Measurements from ENCODE around the gene OR2T27. TPM values are rescaled to one million over a fixed set of nuclear protein-coding genes. Genes with fewer than 3 reads are reported as not detected.
"Not testable (repeated sequence)": the region's sequence is repeated elsewhere in the genome, so short reads cannot be mapped to it uniquely, and the experiment has no call there.

Gene OR2T27
- polyA plus RNA-seq, 3 donors = not detected

- DNase-seq = not testable (repeated sequence)
These were observed 13.7 kb downstream of the OR2T27 start for GRCh38 chr1:248641583-248641982.

GRCh38 chr1:248640906-248641305 lies 14.4 kb downstream of the OR2T27 start:
- not testable (repeated sequence) for DNase-seq

GRCh38 chr1:248639652-248640051 lies 15.7 kb downstream of the OR2T27 start:
- DNase-seq = not testable (repeated sequence)

GRCh38 chr1:248636612-248637011 lies 18.7 kb downstream of the OR2T27 start:
- not testable (repeated sequence) for DNase-seq

- not testable (repeated sequence) for DNase-seq
These were observed 20.3 kb downstream of the OR2T27 start, which contains the start of gene OR2T11 for GRCh38 chr1:248634991-248635390. Gene OR2T11 (minus strand): TSS chr1:248635091. CDS start chr1:248627128, 7,963 bp downstream.

- no peak for DNase-seq
These were observed 23.8 kb downstream of the OR2T27 start for GRCh38 chr1:248631354-248632008.

GRCh38 chr1:248630551-248630950 lies 24.8 kb downstream of the OR2T27 start:
- DNase-seq = no peak

GRCh38 chr1:248627971-248628844 lies 27.1 kb downstream of the OR2T27 start:
- DNase-seq = no peak

- DNase-seq = no peak
These were observed 29.4 kb downstream of the OR2T27 start for GRCh38 chr1:248625971-248626370.

- DNase-seq = no peak
These were observed 30.2 kb downstream of the OR2T27 start for GRCh38 chr1:248625166-248625565.

- DNase-seq = peak; percentile 12
These were observed 32.7 kb downstream of the OR2T27 start for GRCh38 chr1:248622570-248623001.

- no peak for DNase-seq
These were observed 33.6 kb downstream of the OR2T27 start for GRCh38 chr1:248621770-248622169.

- DNase-seq = peak; percentile 4
These were observed 36.5 kb downstream of the OR2T27 start for GRCh38 chr1:248618878-248619277.

- no peak for DNase-seq
These were observed 37.2 kb downstream of the OR2T27 start for GRCh38 chr1:248618119-248618518.

- DNase-seq = no peak
These were observed 41.6 kb downstream of the OR2T27 start for GRCh38 chr1:248613742-248614141.

- no peak for DNase-seq
These were observed 43.4 kb downstream of the OR2T27 start for GRCh38 chr1:248611883-248612414.

GRCh38 chr1:248610301-248610700 lies 45.0 kb downstream of the OR2T27 start:
- DNase-seq = no peak

Other genes starting within 250 kb of the OR2T27 start
- gene OR2T2, start 209.9 kb downstream of the OR2T27 start, polyA plus RNA-seq (ENCODE audit: insufficient read length in 3 of 3) = not detected
- gene OR2T3, start 182.2 kb downstream of the OR2T27 start, polyA plus RNA-seq (ENCODE audit: insufficient read length in 3 of 3) = not detected
- not detected for gene OR2T5, start 166.9 kb downstream of the OR2T27 start, polyA plus RNA-seq (ENCODE audit: insufficient read length in 3 of 3)
- under 1 TPM in 1 of 3 donors, not detected in 2; 0.05 TPM for gene OR2G6, start 147.5 kb downstream of the OR2T27 start, polyA plus RNA-seq (ENCODE audit: insufficient read length in 3 of 3)
- gene OR2T29, start 92.8 kb downstream of the OR2T27 start, polyA plus RNA-seq (ENCODE audit: insufficient read length in 3 of 3) = not detected
- gene OR2T34, start 80.8 kb downstream of the OR2T27 start, polyA plus RNA-seq (ENCODE audit: insufficient read length in 3 of 3) = not detected
- gene OR2T10, start 57.8 kb downstream of the OR2T27 start, polyA plus RNA-seq (ENCODE audit: insufficient read length in 3 of 3) = under 1 TPM in 2 of 3 donors, not detected in 1; 0.04 to 0.36 TPM
- gene OR2T11, start 20.4 kb downstream of the OR2T27 start, polyA plus RNA-seq (ENCODE audit: insufficient read length in 3 of 3) = under 1 TPM in 1 of 3 donors, not detected in 2; 0.04 TPM
- not detected for gene OR2T35, start 10.2 kb downstream of the OR2T27 start, polyA plus RNA-seq (ENCODE audit: insufficient read length in 3 of 3)
- gene OR14I1, start 47.2 kb upstream of the OR2T27 start, polyA plus RNA-seq (ENCODE audit: insufficient read length in 3 of 3) = not detected
- not detected for gene LYPD8, start 100.2 kb upstream of the OR2T27 start, polyA plus RNA-seq (ENCODE audit: insufficient read length in 3 of 3)
- gene SH3BP5L, start 170.4 kb upstream of the OR2T27 start, polyA plus RNA-seq (ENCODE audit: insufficient read length in 3 of 3) = 10 to 100 TPM; 30.3 to 32.5 (median 30.6) TPM
- gene ZNF672, start 182.7 kb upstream of the OR2T27 start, polyA plus RNA-seq (ENCODE audit: insufficient read length in 3 of 3) = 10 to 100 TPM; 24.0 to 30.8 (median 27.0) TPM
- 10 to 100 TPM; 45.7 to 59.7 (median 56.0) TPM for gene ZNF692, start 203.6 kb upstream of the OR2T27 start, polyA plus RNA-seq (ENCODE audit: insufficient read length in 3 of 3)

All from renal pelvis (tissue), 4 donors.